GM18867 (cell line): ENCODE data around the gene AMIGO1.
"Not testable (repeated sequence)": the region's sequence is repeated elsewhere in the genome, so short reads cannot be mapped to it uniquely, and the experiment has no call there.

Source experiments
- ATAC-seq: cut with Tn5 transposase; IDR thresholded peaks from one replicate; pipeline ENCODE4 v1.9.1; 2021; ENCODE audit warnings: mild to moderate bottlenecking, moderate library complexity; ENCODE audit not compliant: unreplicated experiment

AMIGO1 gene

GRCh38 chr1:109485001-109485400 lies 24.5 kb downstream of the AMIGO1 start:
- no peak for ATAC-seq

- ATAC-seq = no peak
Measured at GRCh38 chr1:109484519-109484975, 25.0 kb downstream of the AMIGO1 start.

GRCh38 chr1:109483672-109484518 lies 25.6 kb downstream of the AMIGO1 start, which contains the start of gene ATXN7L2:
ATXN7L2 (plus strand) TSS chr1:109483905; CDS start chr1:109483954, 49 bp downstream.
- peak; percentile 82 for ATAC-seq

DNA sequence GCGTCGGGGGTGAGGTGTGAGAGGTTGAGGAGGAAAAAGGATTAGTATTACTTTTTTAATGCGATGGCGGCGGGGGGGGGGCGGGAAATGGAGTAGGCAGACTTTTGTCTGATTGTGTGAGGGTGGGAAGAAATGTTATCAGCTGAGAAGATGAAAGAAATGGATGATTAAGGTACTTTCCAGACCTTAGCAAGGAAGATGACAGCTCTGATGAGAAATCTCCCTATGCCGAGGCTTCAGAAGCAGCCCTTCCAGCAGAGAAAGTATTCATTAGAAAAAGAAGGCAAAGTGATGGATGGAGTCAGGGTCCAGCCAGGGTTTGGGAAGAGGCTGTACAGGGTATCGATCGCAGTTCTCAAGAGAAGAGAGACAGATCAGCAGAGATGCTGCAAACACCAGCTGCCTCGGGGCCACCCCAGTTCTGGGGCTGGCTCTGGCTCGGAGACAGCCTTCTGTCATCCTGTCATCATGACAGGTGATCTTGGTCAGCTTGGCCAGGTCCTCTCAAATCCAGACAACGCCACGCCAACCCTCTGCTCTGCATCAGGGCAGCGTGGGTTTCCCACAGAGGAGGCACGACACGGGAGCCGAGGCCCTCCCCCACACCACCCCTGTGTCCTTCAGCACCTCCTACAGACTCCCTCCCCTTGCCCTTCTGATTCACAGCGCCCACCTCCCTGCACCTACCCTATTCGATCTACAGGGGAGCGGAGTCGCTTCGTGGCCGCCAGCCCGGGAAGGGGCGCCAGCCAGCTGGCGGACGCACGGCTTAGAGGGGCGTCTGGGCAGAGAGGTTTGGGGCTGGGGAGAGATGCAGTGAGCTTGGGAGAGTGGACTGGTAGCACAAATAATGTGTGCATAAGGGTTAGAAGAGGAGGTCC lies 26.5 kb downstream of the AMIGO1 start:
- ATAC-seq = peak; percentile 14

DNA sequence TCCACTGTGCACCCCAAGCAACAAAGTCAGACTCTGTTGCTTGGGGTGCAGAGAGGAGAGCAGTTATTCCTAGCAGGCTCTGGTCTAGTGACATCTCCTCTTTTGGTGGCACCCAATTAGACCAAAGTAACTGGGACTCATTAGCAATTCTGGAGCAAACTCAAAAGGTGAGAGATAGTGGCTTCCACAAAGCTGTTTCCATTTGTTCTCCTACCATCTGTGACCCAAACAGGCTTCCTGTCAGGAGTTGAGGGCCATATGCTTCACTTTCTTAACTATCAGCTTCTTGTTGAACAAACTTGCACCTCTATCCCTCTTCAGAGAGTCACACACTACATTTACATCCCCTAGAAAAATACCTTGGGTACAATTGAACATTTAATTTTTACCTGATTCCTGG lies 27.3 kb downstream of the AMIGO1 start:
- no peak for ATAC-seq

DNA sequence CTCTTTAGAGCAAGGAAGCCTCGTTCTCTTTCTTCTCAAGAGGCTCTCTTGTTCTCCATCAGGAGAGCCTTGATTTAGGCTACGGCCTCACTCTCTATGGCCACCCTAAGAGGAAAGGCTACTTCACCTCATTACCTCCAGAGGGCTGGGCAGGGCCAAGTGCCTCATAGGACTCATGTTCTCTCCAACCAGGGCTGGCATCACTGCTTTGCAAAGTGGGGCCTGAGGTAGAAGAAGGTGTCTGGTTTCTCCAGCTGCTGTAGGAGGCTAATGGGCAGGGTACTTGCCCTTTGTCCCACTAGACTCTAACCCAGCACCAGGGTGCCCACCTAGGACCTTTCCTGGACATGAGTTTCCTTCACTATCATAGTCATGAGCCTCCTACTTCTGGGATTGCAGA lies 27.9 kb downstream of the AMIGO1 start:
- no peak for ATAC-seq

DNA sequence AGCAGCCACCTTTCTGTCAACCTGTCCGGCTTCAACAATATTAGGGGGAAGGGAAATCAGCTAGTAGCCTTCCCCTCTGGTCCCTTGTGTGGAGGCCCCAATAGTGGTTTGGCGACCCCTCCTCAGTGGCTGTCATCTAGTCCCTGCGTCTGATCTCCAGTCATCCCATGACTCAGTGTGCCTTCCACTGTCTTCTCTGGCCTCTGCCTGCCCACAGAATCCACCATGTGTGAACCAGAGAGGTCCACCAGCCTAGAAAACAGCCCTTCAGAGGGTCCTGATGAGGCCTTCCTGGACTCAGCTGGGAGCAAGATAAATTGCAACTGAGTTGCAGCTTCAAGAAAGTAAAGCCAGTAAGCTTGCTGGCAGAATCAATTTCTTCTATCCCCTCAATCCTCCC lies 29.6 kb downstream of the AMIGO1 start:
- no peak for ATAC-seq

DNA sequence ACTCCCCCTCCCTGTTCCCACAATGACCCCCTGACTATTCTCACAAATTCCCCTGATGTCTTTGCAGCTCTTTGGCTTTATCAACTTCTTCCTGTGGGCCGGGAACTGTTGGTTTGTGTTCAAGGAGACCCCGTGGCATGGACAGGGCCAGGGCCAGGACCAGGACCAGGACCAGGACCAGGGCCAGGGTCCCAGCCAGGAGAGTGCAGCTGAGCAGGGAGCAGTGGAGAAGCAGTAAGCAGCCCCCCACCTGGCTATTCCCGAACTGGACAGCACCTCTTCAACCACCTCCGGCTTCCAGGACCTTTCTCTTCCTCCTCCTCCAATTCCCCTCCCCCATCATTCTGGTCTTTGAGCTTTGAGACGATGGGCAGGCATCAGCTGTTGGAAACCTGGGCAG lies 30.2 kb downstream of the AMIGO1 start:
- no peak for ATAC-seq

GRCh38 chr1:109478806-109479205 lies 30.7 kb downstream of the AMIGO1 start:
- no peak for ATAC-seq

GRCh38 chr1:109477821-109478220 lies 31.7 kb downstream of the AMIGO1 start:
- ATAC-seq = no peak

DNA sequence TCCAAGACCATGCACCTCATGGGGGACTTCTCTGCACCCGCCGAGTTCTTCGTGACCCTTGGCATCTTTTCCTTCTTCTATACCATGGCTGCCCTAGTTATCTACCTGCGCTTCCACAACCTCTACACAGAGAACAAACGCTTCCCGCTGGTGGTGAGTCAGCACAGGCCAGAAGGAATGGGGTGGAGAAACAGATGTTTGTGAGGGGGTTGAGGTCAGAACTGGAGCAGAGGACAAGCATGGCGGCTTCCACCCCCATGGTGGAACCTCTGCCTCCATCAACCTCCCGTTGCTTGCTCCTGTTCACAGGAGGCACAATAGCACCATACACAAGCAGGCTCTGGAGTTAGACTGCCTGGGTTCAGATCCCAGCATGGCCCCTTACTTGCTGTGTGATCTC lies 32.7 kb downstream of the AMIGO1 start:
- no peak for ATAC-seq

- no peak for ATAC-seq
Measured at GRCh38 chr1:109475261-109475660, 34.3 kb downstream of the AMIGO1 start.

- no peak for ATAC-seq
Measured at GRCh38 chr1:109474697-109475096, 34.8 kb downstream of the AMIGO1 start.

GRCh38 chr1:109473284-109474057 lies 36.1 kb downstream of the AMIGO1 start:
- not testable (repeated sequence) for ATAC-seq

- ATAC-seq = no peak
Measured at GRCh38 chr1:109472779-109473178, 36.7 kb downstream of the AMIGO1 start.

- no peak for ATAC-seq
Measured at GRCh38 chr1:109470245-109470644, 39.3 kb downstream of the AMIGO1 start.

DNA sequence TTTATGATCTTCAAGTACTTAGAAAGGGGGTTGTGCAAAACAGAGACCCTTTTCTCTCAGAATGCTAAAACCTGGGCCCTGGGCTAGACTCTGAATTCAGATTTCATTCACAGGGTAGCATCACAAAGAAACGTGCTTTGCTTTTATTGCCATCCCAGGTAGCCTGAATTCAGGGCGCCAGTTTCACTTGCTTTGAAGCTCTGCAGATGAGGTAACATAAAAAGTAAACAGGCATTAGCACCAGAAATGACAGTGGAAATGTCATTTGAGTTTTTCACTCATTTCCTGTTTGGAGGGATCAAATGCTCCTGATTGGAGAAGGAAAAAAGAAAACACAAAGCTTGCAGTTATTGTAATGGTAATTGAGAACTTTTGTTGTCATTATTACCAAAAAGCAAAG lies 40.6 kb downstream of the AMIGO1 start:
- ATAC-seq = no peak

- ATAC-seq = no peak
Measured at GRCh38 chr1:109468061-109468460, 41.5 kb downstream of the AMIGO1 start.

- no peak for ATAC-seq
Measured at GRCh38 chr1:109467301-109467777, 42.2 kb downstream of the AMIGO1 start.

- ATAC-seq = no peak
Measured at GRCh38 chr1:109466452-109467300, 42.9 kb downstream of the AMIGO1 start, which contains the start of gene SYPL2. SYPL2 (plus strand) TSS chr1:109466546; CDS start chr1:109466844, 298 bp downstream.
